Vagina (tissue), 2 donors: Measurements from ENCODE around the gene TATDN2. TPM values are rescaled to one million over a fixed set of nuclear protein-coding genes. Genes with fewer than 3 reads are reported as not detected.
"Not testable (repeated sequence)": the region's sequence is repeated elsewhere in the genome, so short reads cannot be mapped to it uniquely, and the experiment has no call there.

Experiments
- DNase-seq, 2 donors: peaks; one replicate each; pipeline ENCODE4 v3.0.0-alpha.2; 2017; ENCODE audit errors: extremely low spot score in 2 of 2
- H3K27ac ChIP-seq: fragments of 200-600 bp; sonication (generic); one replicate; pipeline ENCODE4 v1.5.1; 2019
- H3K27me3 ChIP-seq: fragments of 200-600 bp; sonication (generic); one replicate; pipeline ENCODE4 v1.5.1; 2019
- H3K36me3 ChIP-seq, 2 donors: fragments of 200-600 bp; sonication (generic); one replicate each; pipeline ENCODE4 v1.5.1; 2017 to 2019
- H3K4me1 ChIP-seq: fragments of 200-600 bp; sonication (generic); one replicate; pipeline ENCODE4 v1.5.1; 2019
- H3K4me3 ChIP-seq, 2 donors: fragments of 200-600 bp; sonication (generic); 1 replicate in 1 of 2; 2 replicates in 1 of 2; pipeline ENCODE4 v1.5.1; 2016 to 2019
- H3K9me3 ChIP-seq: fragments of 200-600 bp; sonication (generic); one replicate; pipeline ENCODE4 v1.5.1; 2019
- POLR2A ChIP-seq, 2 donors: fragments of 450-650 bp; IDR thresholded peaks; one replicate each; pipeline ENCODE4 v1.6.1; 2017; ENCODE audit warnings: antibody characterized with exemption in 2 of 2, mild to moderate bottlenecking in 2 of 2, moderate library complexity in 2 of 2
- POLR2AphosphoS5 ChIP-seq, 2 donors: sonication (generic); formaldehyde crosslinking; IDR thresholded peaks; one replicate each; pipeline ENCODE4 v1.9.0; 2017; ENCODE audit warnings: antibody characterized with exemption in 2 of 2, mild to moderate bottlenecking in 2 of 2, low read depth in 1 of 2; ENCODE audit not compliant: insufficient read depth in 1 of 2
- intact Hi-C: fragments of 100-400 bp; cut with DNase I; formaldehyde crosslinking; loops from one replicate; pipeline ENCODE4 v1.15.1; 2023
- total RNA-seq: library from RNA; depleted of rRNA; stranded (reverse); fragments of >200 nt; gene quantifications from one replicate; pipeline ENCODE4 v1.2.3, GENCODE V29; 2016
- TF ChIP-seq, protein P1 (sequence below), 3 experiments: fragments of 450-650 bp in 2 of 3; fragments of 200-600 bp in 1 of 3; sonication (generic) in 1 of 3; IDR thresholded peaks; one replicate each; pipeline ENCODE4 v1.5.1; 2017 to 2019; ENCODE audit warnings: antibody characterized with exemption in 3 of 3, mild to moderate bottlenecking in 2 of 3, moderate library complexity in 2 of 3

TATDN2 gene
- total RNA-seq, 1 donor from 2014 or later, result 34.4 TPM

GRCh38 chr3:10289787-10290355 is 41.6 kb downstream of the TATDN2 start:
- Histone ChIP-seq H3K4me3 (no peak overlapping the region), H3K27ac (no peak overlapping the region), H3K9me3 (no peaks in the 10 kb centered on the region), H3K4me1 (no peaks in the 10 kb centered on the region), H3K36me3 (peaks cover 0 to 26% of the 10 kb centered on the region in 2 donors), H3K27me3 (no peaks in the 10 kb centered on the region)
- DNase-seq, result no peak
- no peak for TF ChIP-seq POLR2A (IDR thresholded peaks at IDR 0.05)
- no peak for TF ChIP-seq POLR2AphosphoS5 (IDR thresholded peaks at IDR 0.05; ENCODE audit: insufficient read depth in 1 of 2, low read depth in 1 of 2)
- TF ChIP-seq, protein P1, sequence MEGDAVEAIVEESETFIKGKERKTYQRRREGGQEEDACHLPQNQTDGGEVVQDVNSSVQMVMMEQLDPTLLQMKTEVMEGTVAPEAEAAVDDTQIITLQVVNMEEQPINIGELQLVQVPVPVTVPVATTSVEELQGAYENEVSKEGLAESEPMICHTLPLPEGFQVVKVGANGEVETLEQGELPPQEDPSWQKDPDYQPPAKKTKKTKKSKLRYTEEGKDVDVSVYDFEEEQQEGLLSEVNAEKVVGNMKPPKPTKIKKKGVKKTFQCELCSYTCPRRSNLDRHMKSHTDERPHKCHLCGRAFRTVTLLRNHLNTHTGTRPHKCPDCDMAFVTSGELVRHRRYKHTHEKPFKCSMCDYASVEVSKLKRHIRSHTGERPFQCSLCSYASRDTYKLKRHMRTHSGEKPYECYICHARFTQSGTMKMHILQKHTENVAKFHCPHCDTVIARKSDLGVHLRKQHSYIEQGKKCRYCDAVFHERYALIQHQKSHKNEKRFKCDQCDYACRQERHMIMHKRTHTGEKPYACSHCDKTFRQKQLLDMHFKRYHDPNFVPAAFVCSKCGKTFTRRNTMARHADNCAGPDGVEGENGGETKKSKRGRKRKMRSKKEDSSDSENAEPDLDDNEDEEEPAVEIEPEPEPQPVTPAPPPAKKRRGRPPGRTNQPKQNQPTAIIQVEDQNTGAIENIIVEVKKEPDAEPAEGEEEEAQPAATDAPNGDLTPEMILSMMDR (IDR thresholded peaks at IDR 0.05), result no peak
- intact Hi-C loops, result no loop called here

DNA sequence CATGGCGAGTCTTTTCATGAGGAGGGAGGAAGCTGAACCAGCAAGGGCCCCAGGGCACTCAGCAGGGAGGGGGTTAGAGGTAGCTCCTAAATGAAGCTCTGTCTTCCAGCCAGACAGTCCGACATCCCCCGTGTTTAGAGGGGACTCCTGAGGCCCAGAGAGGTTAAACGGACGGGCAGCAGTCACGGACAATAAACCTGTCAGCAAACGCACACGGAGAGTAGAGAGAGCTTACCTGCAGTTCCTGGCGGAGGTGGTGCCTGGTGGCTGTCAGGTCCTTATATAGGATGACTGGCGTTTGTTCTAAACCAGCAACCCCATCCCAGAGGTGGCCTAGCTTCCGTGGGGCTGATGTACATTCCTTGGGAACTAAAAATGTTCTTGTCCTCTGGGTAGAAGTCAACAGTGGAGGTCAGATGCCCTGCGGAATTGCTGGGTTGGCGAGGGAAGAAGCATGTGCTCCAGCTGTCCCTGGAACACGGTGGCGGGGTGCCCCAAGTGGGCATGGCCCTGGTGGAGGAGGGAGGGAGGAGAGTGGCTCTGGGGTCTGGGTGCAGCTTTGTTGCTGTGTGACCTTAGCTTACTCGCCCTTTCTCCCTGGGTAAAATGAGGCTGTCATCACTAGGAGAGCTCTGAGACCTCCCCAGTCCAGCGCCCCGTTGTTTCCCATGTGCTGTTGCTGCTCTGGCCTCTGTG is 42.4 kb downstream of the TATDN2 start:
- H3K27ac ChIP-seq, result no peak overlapping the region
- TF ChIP-seq, protein P1 (IDR thresholded peaks at IDR 0.05), result no peak
- TF ChIP-seq POLR2AphosphoS5 (IDR thresholded peaks at IDR 0.05; ENCODE audit: insufficient read depth in 1 of 2, low read depth in 1 of 2) (no peak), POLR2A (IDR thresholded peaks at IDR 0.05) (no peak)
- H3K4me3 ChIP-seq, result no peak overlapping the region
- peaks cover 0 to 21% of the 10 kb centered on the region in 2 donors for H3K36me3 ChIP-seq
- no peaks in the 10 kb centered on the region for H3K4me1 ChIP-seq
- intact Hi-C loops, result no loop called here
- no peak for DNase-seq
- H3K9me3 ChIP-seq, result no peaks in the 10 kb centered on the region
- H3K27me3 ChIP-seq, result no peaks in the 10 kb centered on the region

DNA sequence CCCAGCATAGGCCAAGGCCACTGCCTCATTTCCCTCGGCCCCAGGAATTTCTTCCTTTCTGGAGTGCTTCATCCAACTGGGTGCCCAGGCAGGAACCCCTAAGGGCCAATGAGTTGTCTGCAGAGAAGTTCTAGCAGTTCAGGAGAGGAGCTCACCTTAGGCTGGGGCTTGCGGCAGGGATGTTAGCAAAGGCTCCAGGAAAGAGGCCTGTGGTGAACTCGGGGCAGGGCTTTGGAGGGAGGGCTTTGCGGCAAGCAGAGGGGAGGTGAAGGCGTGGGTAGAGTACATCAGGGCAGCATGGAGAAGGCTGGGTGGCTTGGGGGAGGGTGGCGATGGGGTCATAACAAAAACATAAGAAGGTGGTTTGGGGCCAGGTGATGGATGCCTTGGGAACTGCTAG is 43.4 kb downstream of the TATDN2 start:
- H3K4me3 ChIP-seq, result no peak overlapping the region
- no peaks in the 10 kb centered on the region for H3K27me3 ChIP-seq
- no peaks in the 10 kb centered on the region for H3K9me3 ChIP-seq
- DNase-seq, result no peak
- H3K36me3 ChIP-seq, result peaks cover 0 to 24% of the 10 kb centered on the region in 2 donors
- H3K4me1 ChIP-seq, result no peaks in the 10 kb centered on the region
- intact Hi-C loops, result no loop called here
- TF ChIP-seq POLR2A (IDR thresholded peaks at IDR 0.05) (no peak), POLR2AphosphoS5 (IDR thresholded peaks at IDR 0.05; ENCODE audit: insufficient read depth in 1 of 2, low read depth in 1 of 2) (no peak)
- no peak overlapping the region for H3K27ac ChIP-seq

DNA sequence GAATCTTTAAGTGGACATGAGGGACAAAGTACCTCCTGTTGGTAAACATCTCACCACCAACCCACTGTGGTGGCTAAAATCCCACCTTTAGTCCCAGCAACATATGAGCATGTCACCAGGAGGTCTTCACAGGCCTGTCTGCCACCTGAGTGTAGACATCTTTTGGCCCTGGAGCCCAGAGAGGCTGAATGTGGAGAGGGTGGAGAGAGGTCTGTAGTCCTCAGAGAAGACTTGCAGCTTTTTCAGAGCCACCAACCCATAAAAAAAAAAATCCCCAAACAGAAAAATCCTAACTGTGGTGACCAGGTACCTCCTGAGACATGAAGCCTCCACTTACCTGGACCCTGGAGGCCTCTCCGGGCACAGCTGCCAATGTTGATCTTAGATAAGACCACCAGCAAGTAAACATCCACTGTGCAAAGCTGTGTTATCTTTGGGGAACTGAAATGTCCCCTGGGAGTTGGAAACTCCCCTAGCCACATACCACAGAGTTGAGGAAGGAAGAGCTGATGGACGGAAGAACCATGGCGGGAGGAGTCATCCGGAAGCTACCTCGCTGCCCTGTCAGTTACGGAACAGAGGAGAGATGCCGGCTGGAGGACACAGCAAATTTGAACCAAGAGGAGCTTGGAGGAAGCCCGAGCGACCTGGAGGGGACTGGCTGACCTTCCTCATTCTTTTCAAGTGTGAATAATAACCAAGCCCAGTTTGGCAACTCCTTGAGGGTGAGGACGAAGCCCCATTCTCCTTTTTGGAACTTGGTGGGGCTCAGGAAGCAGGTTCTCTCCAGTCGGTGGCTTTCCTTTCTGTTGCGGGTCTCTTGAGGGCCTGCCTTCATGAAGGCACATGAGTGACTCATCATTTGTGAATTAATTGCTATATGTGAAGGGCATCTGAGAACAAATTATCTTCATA is 44.5 kb downstream of the TATDN2 start, which contains the start of gene GHRL:
Gene GHRL (minus strand): TSS at position 443 of the 915 bp plus-strand sequence. CDS start 2,767 bp downstream, outside the sequence.
- TF ChIP-seq POLR2AphosphoS5 (IDR thresholded peaks at IDR 0.05; ENCODE audit: insufficient read depth in 1 of 2, low read depth in 1 of 2) (no peak), POLR2A (IDR thresholded peaks at IDR 0.05) (no peak)
- TF ChIP-seq, protein P1 (IDR thresholded peaks at IDR 0.05), result no peak

DNA sequence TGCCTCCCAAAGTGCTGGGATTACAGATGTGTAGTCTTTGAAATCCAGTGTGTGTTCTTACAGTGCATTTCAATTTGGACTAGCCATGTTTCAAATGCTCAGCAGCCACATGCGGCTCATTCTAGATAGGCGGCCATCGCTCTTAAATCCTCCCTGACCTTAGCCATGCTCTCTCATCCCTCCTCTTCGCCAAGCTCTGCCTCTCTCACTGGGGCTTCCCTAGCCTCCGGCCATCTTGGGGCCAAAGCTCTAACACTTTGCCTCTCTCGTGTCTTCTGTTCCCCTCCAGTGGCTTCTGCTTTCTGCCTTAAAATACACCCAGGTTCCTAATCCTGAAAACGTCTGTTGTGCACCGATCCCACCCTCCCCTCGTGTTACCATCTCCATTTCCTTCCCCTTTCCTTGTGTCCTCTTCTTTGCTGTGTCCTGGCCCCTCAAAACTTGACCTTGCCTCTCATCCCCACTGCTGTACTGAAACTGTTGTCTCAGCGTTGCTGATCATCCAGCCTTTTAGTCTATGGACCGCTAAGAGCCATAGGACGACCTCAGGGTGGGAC is 45.8 kb downstream of the TATDN2 start:
- Histone ChIP-seq H3K27ac (no peak overlapping the region), H3K36me3 (peaks cover 0 to 21% of the 10 kb centered on the region in 2 donors), H3K9me3 (no peaks in the 10 kb centered on the region), H3K4me3 (no peak overlapping the region), H3K4me1 (no peaks in the 10 kb centered on the region), H3K27me3 (no peaks in the 10 kb centered on the region)
- DNase-seq, result no peak
- no peak for TF ChIP-seq POLR2A (IDR thresholded peaks at IDR 0.05)
- TF ChIP-seq POLR2AphosphoS5 (IDR thresholded peaks at IDR 0.05; ENCODE audit: insufficient read depth in 1 of 2, low read depth in 1 of 2), result no peak
- TF ChIP-seq, protein P1 (IDR thresholded peaks at IDR 0.05), result no peak
- intact Hi-C loops, result no loop called here

More for the DNA sequence above, 44.5 kb downstream of the TATDN2 start, which contains the start of gene GHRL:
- no peak for DNase-seq
- Histone ChIP-seq H3K36me3 (peaks cover 0 to 19% of the 10 kb centered on the region in 2 donors), H3K4me1 (no peaks in the 10 kb centered on the region), H3K27ac (no peak within 1 kb of the TSS), H3K27me3 (no peaks in the 10 kb centered on the region), H3K9me3 (no peaks in the 10 kb centered on the region), H3K4me3 (no peak within 1 kb of the TSS)
- intact Hi-C loops, result no loop called here

DNA sequence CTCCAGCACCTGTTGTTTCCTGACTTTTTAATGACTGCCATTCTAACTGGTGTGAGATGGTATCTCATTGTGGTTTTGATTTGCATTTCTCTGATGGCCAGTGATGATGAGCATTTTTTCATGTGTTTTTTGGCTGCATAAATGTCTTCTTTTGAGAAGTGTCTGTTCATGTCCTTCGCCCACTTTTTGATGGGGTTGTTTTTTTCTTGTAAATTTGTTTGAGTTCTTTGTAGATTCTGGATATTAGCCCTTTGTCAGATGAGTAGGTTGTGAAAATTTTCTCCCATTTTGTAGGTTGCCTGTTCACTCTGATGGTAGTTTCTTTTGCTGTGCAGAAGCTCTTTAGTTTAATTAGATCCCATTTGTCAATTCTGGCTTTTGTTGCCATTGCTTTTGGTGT is 49.8 kb downstream of the TATDN2 start:
- H3K27me3 ChIP-seq, H3K4me1 ChIP-seq, intact Hi-C loops, H3K27ac ChIP-seq, H3K9me3 ChIP-seq, DNase-seq, H3K4me3 ChIP-seq: not testable (repeated sequence)
- peaks cover 0 to 42% of the 10 kb centered on the region in 2 donors for H3K36me3 ChIP-seq
